HEK293 (cell line): ENCODE measurements around the gene ALKBH3.

Experiments
- CTCF ChIA-PET: fragments of 350-600 bp; formaldehyde crosslinking; extraction: SDS; loops from one replicate; lab custom pipeline; 2021; ENCODE audit warnings: antibody characterized with exemption; lab: Yijun Ruan, JAX
- POLR2A ChIA-PET: fragments of 300-600 bp; formaldehyde crosslinking; extraction: SDS; loops from one replicate; lab custom pipeline; 2020; ENCODE audit warnings: antibody characterized with exemption, inconsistent platforms; lab: Yijun Ruan, JAX
- H3K27ac ChIP-seq: fragments of 200-500 bp; sonication (Bioruptor generic); 2 replicates; pipeline ENCODE4 v1.5.1; 2014; ENCODE audit warnings: low read depth, low read length, control low read depth, inconsistent platforms; ENCODE audit errors: extremely low read depth
- H3K36me3 ChIP-seq, 2 experiments: fragments of 200-500 bp in 1 of 2; sonication (Bioruptor generic) in 1 of 2; 1 replicate in 1 of 2; 2 replicates in 1 of 2; pipeline ENCODE4 v1.5.1; 2014 to 2017; ENCODE audit warnings: inconsistent platforms in 2 of 2, low read length in 2 of 2; ENCODE audit not compliant: control insufficient read depth in 2 of 2, insufficient read depth in 1 of 2
- H3K4me1 ChIP-seq: fragments of 200-500 bp; sonication (Bioruptor generic); 2 replicates; pipeline ENCODE4 v1.5.1; 2014; ENCODE audit warnings: mild to moderate bottlenecking, low read length, inconsistent platforms; ENCODE audit not compliant: control insufficient read depth, insufficient read depth
- H3K4me3 ChIP-seq: 2 replicates; pipeline ENCODE4 v1.5.1; 2011; ENCODE audit warnings: low read depth, mild to moderate bottlenecking, control low read depth, low read length, moderate library complexity
- H3K9me3 ChIP-seq: fragments of 200-500 bp; sonication (Bioruptor generic); 2 replicates; pipeline ENCODE4 v1.5.1; 2014; ENCODE audit warnings: low read depth, low read length, inconsistent platforms; ENCODE audit not compliant: control insufficient read depth, insufficient read depth
- EGR2 ChIP-seq: fragments of 450-650 bp; formaldehyde crosslinking; IDR thresholded peaks from 2 replicates; pipeline ENCODE4 v1.5.1; 2016; ENCODE audit warnings: low read depth, missing biosample characterization, missing genetic modification characterization
- KLF1 ChIP-seq: fragments of 450-650 bp; formaldehyde crosslinking; IDR thresholded peaks from 2 replicates; pipeline ENCODE4 v1.5.1; 2016; ENCODE audit warnings: missing biosample characterization, missing genetic modification characterization
- MEIS1 ChIP-seq: sonication (generic); formaldehyde crosslinking; IDR thresholded peaks from 2 replicates; pipeline ENCODE4 v1.8.1; 2022; ENCODE audit warnings: missing genetic modification reagents, mild to moderate bottlenecking, borderline replicate concordance
- MZF1 ChIP-seq: fragments of 450-650 bp; formaldehyde crosslinking; IDR thresholded peaks from 2 replicates; pipeline ENCODE4 v1.5.1; 2017; ENCODE audit warnings: missing biosample characterization, missing genetic modification characterization, borderline replicate concordance
- SCRT2 ChIP-seq: fragments of 450-650 bp; formaldehyde crosslinking; IDR thresholded peaks from 2 replicates; pipeline ENCODE4 v1.5.1; 2016; ENCODE audit warnings: missing biosample characterization, missing genetic modification characterization
- ZBTB10 ChIP-seq: fragments of 450-650 bp; formaldehyde crosslinking; IDR thresholded peaks from 2 replicates; pipeline ENCODE4 v1.5.1; 2016; ENCODE audit warnings: missing biosample characterization, missing genetic modification characterization
- ZBTB17 ChIP-seq: fragments of 450-650 bp; formaldehyde crosslinking; IDR thresholded peaks from 2 replicates; pipeline ENCODE4 v1.5.1; 2016; ENCODE audit warnings: missing biosample characterization, missing genetic modification characterization
- ZFHX2 ChIP-seq: fragments of 450-650 bp; formaldehyde crosslinking; conservative IDR thresholded peaks from 2 replicates; pipeline ENCODE4 v1.5.1; 2016; ENCODE audit warnings: missing biosample characterization, missing genetic modification characterization
- ZFP37 ChIP-seq: fragments of 450-650 bp; formaldehyde crosslinking; IDR thresholded peaks from 2 replicates; pipeline ENCODE4 v1.5.1; 2016; ENCODE audit warnings: missing biosample characterization, missing genetic modification characterization
- ZIC2 ChIP-seq: fragments of 450-650 bp; formaldehyde crosslinking; IDR thresholded peaks from 2 replicates; pipeline ENCODE4 v1.5.1; 2016; ENCODE audit warnings: missing biosample characterization, missing genetic modification characterization
- ZNF16 ChIP-seq: fragments of 450-650 bp; formaldehyde crosslinking; IDR thresholded peaks from 2 replicates; pipeline ENCODE4 v1.5.1; 2016; ENCODE audit warnings: low read depth, missing biosample characterization, missing genetic modification characterization
- ZNF214 ChIP-seq: fragments of 450-650 bp; formaldehyde crosslinking; IDR thresholded peaks from 2 replicates; pipeline ENCODE4 v1.5.1; 2017; ENCODE audit warnings: missing biosample characterization, mild to moderate bottlenecking, missing genetic modification characterization, borderline replicate concordance
- ZNF223 ChIP-seq: fragments of 450-650 bp; formaldehyde crosslinking; IDR thresholded peaks from 2 replicates; pipeline ENCODE4 v1.5.1; 2016; ENCODE audit warnings: missing biosample characterization, missing genetic modification characterization
- ZNF394 ChIP-seq: fragments of 450-650 bp; formaldehyde crosslinking; IDR thresholded peaks from 2 replicates; pipeline ENCODE4 v1.5.1; 2016; ENCODE audit warnings: missing biosample characterization, missing genetic modification characterization, mild to moderate bottlenecking, moderate library complexity, borderline replicate concordance
- ZNF530 ChIP-seq: fragments of 450-650 bp; formaldehyde crosslinking; IDR thresholded peaks from 2 replicates; pipeline ENCODE4 v1.5.1; 2016; ENCODE audit warnings: low read depth, missing biosample characterization, missing genetic modification characterization
- ZNF670 ChIP-seq: fragments of 450-650 bp; formaldehyde crosslinking; IDR thresholded peaks from 2 replicates; pipeline ENCODE4 v1.5.1; 2016; ENCODE audit warnings: missing biosample characterization, missing genetic modification characterization, low read depth
- ZNF76 ChIP-seq: fragments of 450-650 bp; formaldehyde crosslinking; IDR thresholded peaks from 2 replicates; pipeline ENCODE4; 2016; ENCODE audit warnings: low read depth, missing biosample characterization, missing genetic modification characterization, borderline replicate concordance
- ZNF837 ChIP-seq: fragments of 450-650 bp; formaldehyde crosslinking; IDR thresholded peaks from 2 replicates; pipeline ENCODE4 v1.5.1; 2016; ENCODE audit warnings: missing biosample characterization, missing genetic modification characterization
- TF ChIP-seq, protein P1 (sequence below): fragments of 450-650 bp; formaldehyde crosslinking; IDR thresholded peaks from 2 replicates; pipeline ENCODE4 v1.5.1; 2017; ENCODE audit warnings: missing biosample characterization, missing genetic modification characterization

Gene ALKBH3

GRCh38 chr11:43947815-43948214, 67.2 kb downstream of the ALKBH3 start:
- no peaks in the 10 kb centered on the region for H3K4me1 ChIP-seq
- no peak overlapping the region for H3K27ac ChIP-seq
- no peaks in the 10 kb centered on the region for H3K9me3 ChIP-seq
- no peaks in the 10 kb centered on the region for H3K36me3 ChIP-seq
- ChIA-PET POLR2A (no interaction called here), CTCF (interaction anchor here (0.6 to 1.3 kb wide), 4 partner anchors 58 to 590 kb away, joined by 3 to 4 read pairs (median 3); no protein-coding TSS in a partner anchor)
- H3K4me3 ChIP-seq, result no peak overlapping the region
- no peak for TF ChIP-seq ZNF214
- no peak for TF ChIP-seq SCRT2 (tag by site-specific recombination)
- no peak for TF ChIP-seq ZNF16 (tag by site-specific recombination)
- no peak for TF ChIP-seq ZNF223 (tag by site-specific recombination)
- no peak for TF ChIP-seq ZNF670
- TF ChIP-seq ZFP37, result no peak
- TF ChIP-seq MZF1 (tag by site-specific recombination), result no peak
- TF ChIP-seq ZNF76 (tag by site-specific recombination), result no peak
- no peak for TF ChIP-seq ZNF530 (tag by site-specific recombination)
- TF ChIP-seq ZBTB10 (tag by site-specific recombination), result no peak
- TF ChIP-seq, all 188 proteins: peak for 0

GRCh38 chr11:43948341-43949225, 68.0 kb downstream of the ALKBH3 start:
- POLR2A ChIA-PET, result no interaction called here
- H3K27ac ChIP-seq, result no peak overlapping the region
- TF ChIP-seq ZIC2 (tag by site-specific recombination) (peak; percentile 18; the same call in 1 of the 2 replicates), ZNF394 (no peak)
- TF ChIP-seq, all 188 proteins: peak for 1
- no peaks in the 10 kb centered on the region for H3K36me3 ChIP-seq
- H3K4me1 ChIP-seq, result no peaks in the 10 kb centered on the region
- H3K4me3 ChIP-seq, result no peak overlapping the region
- CTCF ChIA-PET, result interaction anchor here (0.5 to 1.3 kb wide), 4 partner anchors 59 to 409 kb away, joined by 3 to 4 read pairs (median 3); no protein-coding TSS in a partner anchor
- H3K9me3 ChIP-seq, result no peaks in the 10 kb centered on the region

DNA sequence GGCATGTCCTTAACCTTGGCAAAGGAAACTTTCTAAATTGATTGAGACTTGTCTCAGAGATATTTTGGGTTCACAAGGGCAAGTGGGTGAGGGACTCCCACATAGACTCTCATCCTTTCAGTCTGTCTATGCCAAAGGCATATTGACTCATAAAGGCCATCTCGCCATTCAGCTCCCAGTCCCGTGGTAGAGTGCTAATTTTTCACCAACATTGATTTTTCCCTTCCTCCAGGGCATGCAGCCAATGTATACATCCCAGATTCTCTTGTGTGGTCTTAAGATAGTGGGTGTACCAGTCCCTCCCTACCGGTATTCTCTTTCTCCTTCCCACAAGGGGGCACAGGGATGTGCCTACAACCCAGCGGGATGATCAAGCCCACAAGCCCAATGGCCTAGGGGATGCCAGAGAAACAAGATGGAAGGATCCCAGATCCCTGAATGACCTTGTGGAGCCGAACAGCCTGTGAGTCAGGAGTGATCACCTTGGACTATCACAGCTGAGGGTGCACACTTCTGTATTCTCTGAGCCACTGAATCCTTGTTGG, 69.8 kb downstream of the ALKBH3 start:
- Histone ChIP-seq H3K27ac (no peak overlapping the region), H3K4me3 (no peak overlapping the region), H3K9me3 (no peaks in the 10 kb centered on the region), H3K4me1 (no peaks in the 10 kb centered on the region), H3K36me3 (no peaks in the 10 kb centered on the region)
- ChIA-PET POLR2A (no interaction called here), CTCF (no interaction called here)
- TF ChIP-seq EGR2 (tag by site-specific recombination) (peak; percentile 14; the same call in 1 of the 2 replicates), KLF1 (tag by site-specific recombination) (no peak), ZFHX2 (peak; percentile 38), ZBTB17 (tag by site-specific recombination) (peak; percentile 28; the same call in 1 of the 2 replicates), ZNF837 (tag by site-specific recombination) (no peak), MEIS1 (CRISPR knock-in tag) (no peak)
- TF ChIP-seq, protein P1, sequence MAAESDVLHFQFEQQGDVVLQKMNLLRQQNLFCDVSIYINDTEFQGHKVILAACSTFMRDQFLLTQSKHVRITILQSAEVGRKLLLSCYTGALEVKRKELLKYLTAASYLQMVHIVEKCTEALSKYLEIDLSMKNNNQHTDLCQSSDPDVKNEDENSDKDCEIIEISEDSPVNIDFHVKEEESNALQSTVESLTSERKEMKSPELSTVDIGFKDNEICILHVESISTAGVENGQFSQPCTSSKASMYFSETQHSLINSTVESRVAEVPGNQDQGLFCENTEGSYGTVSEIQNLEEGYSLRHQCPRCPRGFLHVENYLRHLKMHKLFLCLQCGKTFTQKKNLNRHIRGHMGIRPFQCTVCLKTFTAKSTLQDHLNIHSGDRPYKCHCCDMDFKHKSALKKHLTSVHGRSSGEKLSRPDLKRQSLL (tag by site-specific recombination), result no peak
